Panc1 (cell line): ENCODE data around the gene TMC5. TPM values are rescaled to one million over a fixed set of nuclear protein-coding genes. Genes with fewer than 3 reads are reported as not detected.
"Not testable (repeated sequence)": the region's sequence is repeated elsewhere in the genome, so short reads cannot be mapped to it uniquely, and the experiment has no call there.

ENCODE experiments used
- ATAC-seq: fragments of 200-7000 bp; cut with Tn5 transposase; 2 replicates; pipeline ENCODE4 v1.9.1; 2020; ENCODE audit warnings: mild to moderate bottlenecking, moderate library complexity
- BruUV-seq: library from RNA; stranded (reverse); fragments of 400-500 nt; replicated peaks from 2 replicates; lab custom pipeline; 2021; lab: Mats Ljungman, UMichigan
- CTCF ChIA-PET: fragments of 300-600 bp; sonication (Branson Sonifier 250); formaldehyde crosslinking; loops from one replicate; lab custom pipeline; 2022; ENCODE audit warnings: antibody characterized with exemption; lab: Charles Lee
- POLR2A ChIA-PET: fragments of 300-600 bp; sonication (Branson Sonifier 250); formaldehyde crosslinking; loops from one replicate; lab custom pipeline; 2022; ENCODE audit warnings: antibody characterized with exemption; lab: Charles Lee
- DNase-seq: peaks from one replicate; pipeline ENCODE4 v3.0.0-alpha.2; 2010; ENCODE audit warnings: low read depth, low spot score
- H3K27ac ChIP-seq: 2 replicates; pipeline ENCODE4 v1.5.1; 2011; ENCODE audit warnings: mild to moderate bottlenecking, low read length, inconsistent platforms
- H3K27me3 ChIP-seq: fragments of 200-500 bp; sonication (Bioruptor generic); 2 replicates; pipeline ENCODE4 v1.6.0; 2014; ENCODE audit warnings: low read length, inconsistent platforms; ENCODE audit not compliant: control insufficient read depth, insufficient read depth
- H3K36me3 ChIP-seq: fragments of 200-500 bp; sonication (Bioruptor generic); 2 replicates; pipeline ENCODE4 v1.5.1; 2014; ENCODE audit warnings: inconsistent platforms, mild to moderate bottlenecking, low read length, moderate library complexity; ENCODE audit not compliant: control insufficient read depth, insufficient read depth
- H3K4me1 ChIP-seq: 2 replicates; pipeline ENCODE4 v1.5.1; 2011; ENCODE audit warnings: inconsistent platforms, mild to moderate bottlenecking, low read length, moderate library complexity; ENCODE audit not compliant: control insufficient read depth, insufficient read depth
- H3K4me3 ChIP-seq, 2 experiments: 2 replicates each; pipeline ENCODE4 v1.5.1; 2011 to 2012; ENCODE audit warnings: low read depth in 2 of 2, low read length in 2 of 2, mild to moderate bottlenecking in 2 of 2, inconsistent platforms in 1 of 2, moderate library complexity in 1 of 2
- H3K9me3 ChIP-seq: fragments of 200-500 bp; sonication (Bioruptor generic); 2 replicates; pipeline ENCODE4 v1.5.1; 2014; ENCODE audit warnings: low read depth, mild to moderate bottlenecking, inconsistent platforms, low read length, moderate library complexity; ENCODE audit not compliant: control insufficient read depth, insufficient read depth
- CTCF ChIP-seq: fragments of 450-650 bp; IDR thresholded peaks from 2 replicates; pipeline ENCODE4 v1.5.1; 2017; ENCODE audit warnings: mild to moderate bottlenecking
- POLR2AphosphoS5 ChIP-seq: IDR thresholded peaks from 2 replicates; pipeline ENCODE4 v1.6.1; 2012; ENCODE audit warnings: mild to moderate bottlenecking, low read depth, low read length, moderate library complexity
- REST ChIP-seq, 2 experiments: IDR thresholded peaks; 2 replicates each; pipeline ENCODE4 v1.6.1; 2011 to 2012; ENCODE audit warnings: low read depth in 2 of 2, control low read depth in 1 of 2, low read length in 1 of 2, mild to moderate bottlenecking in 1 of 2, moderate library complexity in 1 of 2; ENCODE audit not compliant: insufficient read depth in 1 of 2
- SIN3A ChIP-seq: IDR thresholded peaks from 2 replicates; pipeline ENCODE4 v1.6.1; 2012; ENCODE audit warnings: low read depth, mild to moderate bottlenecking, low read length, moderate library complexity, borderline replicate concordance; ENCODE audit not compliant: insufficient read depth
- TCF7L2 ChIP-seq: IDR thresholded peaks from 2 replicates; pipeline ENCODE4 v1.6.1; 2011; ENCODE audit warnings: mild to moderate bottlenecking, low read depth, low read length, inconsistent platforms
- in situ Hi-C: cut with HindIII; loops from 2 replicates; pipeline ENCODE4 v1.10.0; 2016; ENCODE audit warnings: low sequenced_read_pairs, low pct_unique_long_range_greater_than_20kb
- intact Hi-C: fragments of 100-400 bp; cut with micrococcal nuclease; formaldehyde crosslinking; loops from one replicate; pipeline ENCODE4 v1.10.0; 2022; ENCODE audit not compliant: unreplicated experiment
- total RNA-seq: library from RNA; stranded (reverse); gene quantifications from one replicate; pipeline ENCODE4 v1.2.1, GENCODE V29; 2021; ENCODE audit not compliant: unreplicated experiment

TMC5 gene
- total RNA-seq, 1 experiment from 2014 or later, result 1.4 TPM

GRCh38 chr16:19411298-19411697 is 6.4 kb upstream of the TMC5 start:
- no TSS peak for BruUV-seq
- DNase-seq, result no peak
- CTCF ChIA-PET, result interaction anchor here (0.9 kb wide), 1 partner anchor 91 kb away, joined by 3 read pairs; no protein-coding TSS in a partner anchor
- peaks cover 7% of the 10 kb centered on the region for H3K27me3 ChIP-seq
- H3K27ac ChIP-seq, result no peak overlapping the region
- H3K4me3 ChIP-seq, result peak overlapping the region; percentile 48 to 66
- in situ Hi-C loops (loop anchor here (25.0 kb wide), 1 partner anchor 126 kb away; no protein-coding TSS in a partner anchor), intact Hi-C loops (no loop called here)
- TF ChIP-seq POLR2AphosphoS5 (no peak), SIN3A (no peak), TCF7L2 (no peak), CTCF (no peak), REST (IDR thresholded peaks at IDR 0.05; ENCODE audit: insufficient read depth in 1 of 2, low read depth in 2 of 2, low read length in 1 of 2) (no peak)
- H3K36me3 ChIP-seq, result no peaks in the 10 kb centered on the region
- POLR2A ChIA-PET, result interaction anchor here (0.6 kb wide), 1 partner anchor 317 kb away, joined by 3 read pairs; no protein-coding TSS in a partner anchor
- no peaks in the 10 kb centered on the region for H3K9me3 ChIP-seq
- H3K4me1 ChIP-seq, result peaks cover 9% of the 10 kb centered on the region
- ATAC-seq, result no peak

GRCh38 chr16:19412055-19412454 is 5.6 kb upstream of the TMC5 start:
- POLR2A ChIA-PET, H3K9me3 ChIP-seq, H3K27ac ChIP-seq, CTCF ChIA-PET, H3K4me3 ChIP-seq, intact Hi-C loops, H3K27me3 ChIP-seq, ATAC-seq, H3K4me1 ChIP-seq, BruUV-seq, H3K36me3 ChIP-seq, DNase-seq: not testable (repeated sequence)
- in situ Hi-C loops, result loop anchor here (25.0 kb wide), 1 partner anchor 125 kb away; no protein-coding TSS in a partner anchor

- Histone ChIP-seq H3K27me3 (peaks cover 7% of the 10 kb centered on the region), H3K27ac (no peak overlapping the region), H3K4me3 (no peak overlapping the region), H3K36me3 (no peaks in the 10 kb centered on the region), H3K9me3 (no peaks in the 10 kb centered on the region), H3K4me1 (peaks cover 5% of the 10 kb centered on the region)
- in situ Hi-C loops (loop anchor here (25.0 kb wide), 1 partner anchor 122 kb away; no protein-coding TSS in a partner anchor), intact Hi-C loops (no loop called here)
- TF ChIP-seq SIN3A (no peak), TCF7L2 (no peak), POLR2AphosphoS5 (no peak), REST (IDR thresholded peaks at IDR 0.05; ENCODE audit: insufficient read depth in 1 of 2, low read depth in 2 of 2, low read length in 1 of 2) (no peak), CTCF (no peak)
- no TSS peak for BruUV-seq
- ChIA-PET CTCF (interaction anchor here (0.6 kb wide), 1 partner anchor 28 kb away, joined by 3 read pairs; no protein-coding TSS in a partner anchor), POLR2A (interaction anchor here (0.6 kb wide), 3 partner anchors 13 to 218 kb away, joined by 4 to 7 read pairs (median 6); no protein-coding TSS in a partner anchor)
- ATAC-seq (no peak), DNase-seq (no peak)
Measured at GRCh38 chr16:19415461-19415860, 2.2 kb upstream of the TMC5 start.
